Keratinocyte (primary cell): ENCODE measurements around the gene PAPPA. TPM values are rescaled to one million over a fixed set of nuclear protein-coding genes. Genes with fewer than 3 reads are reported as not detected.

Experiments
- DNase-seq: peaks from one replicate; pipeline ENCODE4 v3.0.0-alpha.2; 2011; ENCODE audit warnings: low read depth, missing footprints, low spot score
- FAIRE-seq: peaks from 2 replicates; lab custom pipeline; 2011; peaks lifted over from hg19 to GRCh38; lab: Jason Lieb, UNC
- H2AFZ ChIP-seq: 2 replicates; pipeline ENCODE4 v1.6.0; 2012; ENCODE audit warnings: low read length, control low read depth, inconsistent platforms; ENCODE audit not compliant: control insufficient read depth
- H3K27ac ChIP-seq: 2 replicates; pipeline ENCODE4 v1.5.1; 2011; ENCODE audit warnings: low read length; ENCODE audit not compliant: control insufficient read depth, insufficient read depth
- H3K27me3 ChIP-seq: 3 replicates; pipeline ENCODE4 v1.6.0; 2011; ENCODE audit warnings: low read length; ENCODE audit not compliant: control insufficient read depth, insufficient read depth; ENCODE audit errors: extremely low read depth
- H3K36me3 ChIP-seq, 2 experiments: 2 replicates in 1 of 2; 3 replicates in 1 of 2; pipeline ENCODE4 v1.5.1; 2011; ENCODE audit warnings: low read length in 2 of 2, mild to moderate bottlenecking in 1 of 2; ENCODE audit not compliant: control insufficient read depth in 2 of 2, insufficient read depth in 2 of 2; ENCODE audit errors: extremely low read depth in 1 of 2
- H3K4me1 ChIP-seq: 3 replicates; pipeline ENCODE4 v1.5.1; 2011; ENCODE audit warnings: low read length; ENCODE audit not compliant: control insufficient read depth, insufficient read depth; ENCODE audit errors: extremely low read depth
- H3K4me2 ChIP-seq: 3 replicates; pipeline ENCODE4 v1.6.0; 2011; ENCODE audit warnings: low read depth, low read length; ENCODE audit not compliant: control insufficient read depth, insufficient read depth; ENCODE audit errors: extremely low read depth
- H3K4me3 ChIP-seq, 3 experiments: fragments of 200-600 bp in 1 of 3; sonication (generic) in 1 of 3; 2 replicates in 2 of 3; 3 replicates in 1 of 3; pipeline ENCODE4 v1.5.1; 2011 to 2016; ENCODE audit warnings: low read length in 3 of 3, mild to moderate bottlenecking in 3 of 3, control low read depth in 2 of 3, inconsistent platforms in 1 of 3, low read depth in 1 of 3, mixed read lengths in 1 of 3, mixed run types in 1 of 3, moderate library complexity in 1 of 3; ENCODE audit not compliant: control insufficient read depth in 2 of 3, insufficient read depth in 2 of 3; ENCODE audit errors: extremely low read depth in 1 of 3
- H3K79me2 ChIP-seq: 2 replicates; pipeline ENCODE4 v1.6.0; 2012; ENCODE audit warnings: low read length; ENCODE audit not compliant: control insufficient read depth, insufficient read depth
- H3K9ac ChIP-seq: 3 replicates; pipeline ENCODE4 v1.6.0; 2011; ENCODE audit warnings: low read length; ENCODE audit not compliant: control insufficient read depth, insufficient read depth; ENCODE audit errors: extremely low read depth
- H3K9me1 ChIP-seq: 3 replicates; pipeline ENCODE4 v1.6.0; 2011; ENCODE audit warnings: low read length; ENCODE audit not compliant: control insufficient read depth, insufficient read depth; ENCODE audit errors: extremely low read depth
- H3K9me3 ChIP-seq: 2 replicates; pipeline ENCODE4 v1.5.1; 2012; ENCODE audit warnings: low read depth, low read length; ENCODE audit not compliant: control insufficient read depth
- H4K20me1 ChIP-seq: 3 replicates; pipeline ENCODE4 v1.6.0; 2011; ENCODE audit warnings: low read length; ENCODE audit not compliant: control insufficient read depth, insufficient read depth; ENCODE audit errors: extremely low read depth
- CTCF ChIP-seq, 3 experiments: IDR thresholded peaks in 1 of 3; conservative IDR thresholded peaks in 1 of 3; optimal IDR thresholded peaks in 1 of 3; 2 replicates in 2 of 3; 3 replicates in 1 of 3; pipeline versions ENCODE3 to v1.5.1; 2011; ENCODE audit warnings: low read length in 3 of 3, mild to moderate bottlenecking in 3 of 3, moderate library complexity in 2 of 3, control low read depth in 1 of 3, inconsistent platforms in 1 of 3; ENCODE audit not compliant: insufficient read depth in 2 of 3; ENCODE audit errors: extremely low read depth in 1 of 3
- EZH2 ChIP-seq: IDR thresholded peaks from one replicate; pipeline ENCODE4 v1.6.1; 2012; ENCODE audit warnings: inconsistent platforms, mild to moderate bottlenecking, low read length, moderate library complexity
- dilution Hi-C: fragments of 300-500 bp; cut with MboI; formaldehyde crosslinking; loops from one replicate; pipeline ENCODE4 v1.7.0; 2020; ENCODE audit warnings: low sequenced_read_pairs; ENCODE audit not compliant: extremely low pct_ligation_motif_present
- polyA plus RNA-seq, 5 experiments: library from polyadenylated mRNA; depleted of rRNA in 3 of 5; stranded (reverse) in 3 of 5; stranded (forward) in 1 of 5; unstranded in 1 of 5; fragments of >200 nt; gene quantifications; 1 replicate in 1 of 5; 2 replicates in 3 of 5; 3 replicates in 1 of 5; pipeline versions ENCODE4 v1.2.1 to v1.2.3, GENCODE V29; 2011 to 2012; ENCODE audit warnings: missing spikeins in 2 of 5, low read depth in 1 of 5, low replicate concordance in 1 of 5

Gene PAPPA
- polyA plus RNA-seq, 1 donor (not counting 4 experiments of a cell fraction or from before 2014, with no cell fraction given) = 0.77 TPM

- H3K9me1 ChIP-seq = no peaks in the 10 kb centered on the region
- TF ChIP-seq EZH2 (no peak), CTCF (optimal IDR thresholded peaks at IDR 0.05 in 1 of 3, IDR thresholded peaks at IDR 0.05 in 1 of 3, conservative IDR thresholded peaks at IDR 0.05 in 1 of 3; ENCODE audit: extremely low read depth in 1 of 3, insufficient read depth in 2 of 3, low read length in 3 of 3) (no peak)
- no peak overlapping the region for H3K9ac ChIP-seq
- H3K27ac ChIP-seq = no peak overlapping the region
- H3K79me2 ChIP-seq = no peaks in the 10 kb centered on the region
- H3K27me3 ChIP-seq = no peaks in the 10 kb centered on the region
- H3K4me1 ChIP-seq = peaks cover 5% of the 10 kb centered on the region
- FAIRE-seq = no peak
- no peaks in the 10 kb centered on the region for H3K9me3 ChIP-seq
- dilution Hi-C loops = no loop called here
- no peak overlapping the region for H3K4me2 ChIP-seq
- H3K36me3 ChIP-seq = no peaks in the 10 kb centered on the region
- H3K4me3 ChIP-seq = no peak overlapping the region
- no peak overlapping the region for H2AFZ ChIP-seq
- DNase-seq = no peak
- no peaks in the 10 kb centered on the region for H4K20me1 ChIP-seq
Measured at GRCh38 chr9:116162241-116162781, 8.7 kb downstream of the PAPPA start.

- TF ChIP-seq EZH2 (no peak), CTCF (optimal IDR thresholded peaks at IDR 0.05 in 1 of 3, IDR thresholded peaks at IDR 0.05 in 1 of 3, conservative IDR thresholded peaks at IDR 0.05 in 1 of 3; ENCODE audit: extremely low read depth in 1 of 3, insufficient read depth in 2 of 3, low read length in 3 of 3) (peak; percentile 46 to 64 (median 54))
- Histone ChIP-seq H3K79me2 (no peaks in the 10 kb centered on the region), H3K4me3 (no peak overlapping the region), H3K9me3 (no peaks in the 10 kb centered on the region), H2AFZ (no peak overlapping the region), H3K9ac (no peak overlapping the region), H3K27me3 (no peaks in the 10 kb centered on the region), H3K4me2 (no peak overlapping the region), H3K9me1 (no peaks in the 10 kb centered on the region), H3K4me1 (peaks cover 5% of the 10 kb centered on the region), H3K36me3 (no peaks in the 10 kb centered on the region), H4K20me1 (no peaks in the 10 kb centered on the region), H3K27ac (no peak overlapping the region)
- dilution Hi-C loops = no loop called here
- no peak for DNase-seq
- peak; percentile 84 for FAIRE-seq
Measured at GRCh38 chr9:116163293-116164055, 9.9 kb downstream of the PAPPA start.
